Measurements from ENCODE around the gene CARMIL3.

Gene CARMIL3

GRCh38 chr14:24062216-24062980, 10.6 kb downstream of the CARMIL3 start:
- DNase-seq, result no peak

- DNase-seq, result no peak
These were observed 11.5 kb downstream of the CARMIL3 start for GRCh38 chr14:24063263-24063836.

GRCh38 chr14:24064091-24064795, 12.4 kb downstream of the CARMIL3 start:
- DNase-seq, result no peak

GRCh38 chr14:24064856-24065255, 13.0 kb downstream of the CARMIL3 start:
- no peak for DNase-seq

GRCh38 chr14:24065408-24065807, 13.6 kb downstream of the CARMIL3 start:
- no peak for DNase-seq

GRCh38 chr14:24066496-24067132, 14.8 kb downstream of the CARMIL3 start:
- no peak for DNase-seq

- DNase-seq, result no peak
These were observed 15.6 kb downstream of the CARMIL3 start for GRCh38 chr14:24067133-24068082.

- DNase-seq, result no peak
These were observed 17.1 kb downstream of the CARMIL3 start for GRCh38 chr14:24068711-24069410.

- no peak for DNase-seq
These were observed 17.6 kb downstream of the CARMIL3 start for GRCh38 chr14:24069411-24069735.

- no peak for DNase-seq
These were observed 18.7 kb downstream of the CARMIL3 start for GRCh38 chr14:24070285-24071143.

- no peak for DNase-seq
These were observed 19.4 kb downstream of the CARMIL3 start, which contains the start of gene CPNE6 for GRCh38 chr14:24071144-24071697. TSS of gene CPNE6 (plus strand) at chr14:24071562. CDS start at chr14:24072937, 1,375 bp downstream.

- no peak for DNase-seq
These were observed 20.1 kb downstream of the CARMIL3 start for GRCh38 chr14:24071836-24072430.

GRCh38 chr14:24072436-24072835, 20.6 kb downstream of the CARMIL3 start:
- no peak for DNase-seq

- DNase-seq, result no peak
These were observed 21.4 kb downstream of the CARMIL3 start for GRCh38 chr14:24072881-24073877.

GRCh38 chr14:24074625-24075484, 23.0 kb downstream of the CARMIL3 start:
- no peak for DNase-seq

- no peak for DNase-seq
These were observed 23.9 kb downstream of the CARMIL3 start for GRCh38 chr14:24075485-24076301.

- DNase-seq, result no peak
These were observed 24.4 kb downstream of the CARMIL3 start for GRCh38 chr14:24076302-24076601.
